Mucosa of stomach (tissue), 1 donor: ENCODE results near the gene KCNMA1.

Experiments
- H3K27me3 ChIP-seq: one replicate; pipeline ENCODE4 v1.7.0; 2013; ENCODE audit warnings: mild to moderate bottlenecking, low read length; ENCODE audit not compliant: control insufficient read depth, insufficient read depth
- H3K36me3 ChIP-seq: one replicate; pipeline ENCODE4 v1.7.0; 2013; ENCODE audit warnings: low read length; ENCODE audit not compliant: control insufficient read depth, insufficient read depth
- H3K4me1 ChIP-seq: one replicate; pipeline ENCODE4 v1.7.0; 2013; ENCODE audit warnings: mild to moderate bottlenecking, low read length; ENCODE audit not compliant: control insufficient read depth, insufficient read depth
- H3K4me3 ChIP-seq: one replicate; pipeline ENCODE4 v1.7.0; 2013; ENCODE audit warnings: low read length
- H3K9ac ChIP-seq: one replicate; pipeline ENCODE4 v1.7.0; 2013; ENCODE audit warnings: mild to moderate bottlenecking, low read length, moderate library complexity
- H3K9me3 ChIP-seq: one replicate; pipeline ENCODE4 v1.7.0; 2013; ENCODE audit warnings: mild to moderate bottlenecking, low read length, moderate library complexity; ENCODE audit not compliant: control insufficient read depth
- donor health status: Pancreatic carcinoma.

The KCNMA1 gene

GRCh38 chr10:76959111-76959510, 678.5 kb downstream of the KCNMA1 start:
- Histone ChIP-seq H3K4me1 (no peaks in the 10 kb centered on the region), H3K9me3 (no peaks in the 10 kb centered on the region), H3K27me3 (no peaks in the 10 kb centered on the region), H3K9ac (no peak overlapping the region), H3K36me3 (no peaks in the 10 kb centered on the region), H3K4me3 (no peak overlapping the region)

GRCh38 chr10:76954838-76955237, 682.8 kb downstream of the KCNMA1 start:
- Histone ChIP-seq H3K4me3 (no peak overlapping the region), H3K4me1 (no peaks in the 10 kb centered on the region), H3K36me3 (no peaks in the 10 kb centered on the region), H3K9ac (no peak overlapping the region), H3K27me3 (no peaks in the 10 kb centered on the region), H3K9me3 (no peaks in the 10 kb centered on the region)

GRCh38 chr10:76950354-76950753, 687.3 kb downstream of the KCNMA1 start:
- Histone ChIP-seq H3K4me3 (no peak overlapping the region), H3K36me3 (no peaks in the 10 kb centered on the region), H3K9ac (no peak overlapping the region), H3K9me3 (no peaks in the 10 kb centered on the region), H3K4me1 (no peaks in the 10 kb centered on the region), H3K27me3 (no peaks in the 10 kb centered on the region)

GRCh38 chr10:76946270-76946669, 691.3 kb downstream of the KCNMA1 start:
- H3K9ac ChIP-seq = no peak overlapping the region
- no peaks in the 10 kb centered on the region for H3K27me3 ChIP-seq
- H3K4me3 ChIP-seq = no peak overlapping the region
- no peaks in the 10 kb centered on the region for H3K36me3 ChIP-seq
- H3K4me1 ChIP-seq = no peaks in the 10 kb centered on the region
- H3K9me3 ChIP-seq = no peaks in the 10 kb centered on the region

GRCh38 chr10:76945166-76945565, 692.4 kb downstream of the KCNMA1 start:
- Histone ChIP-seq H3K36me3 (no peaks in the 10 kb centered on the region), H3K27me3 (no peaks in the 10 kb centered on the region), H3K4me3 (no peak overlapping the region), H3K4me1 (no peaks in the 10 kb centered on the region), H3K9ac (no peak overlapping the region), H3K9me3 (no peaks in the 10 kb centered on the region)

GRCh38 chr10:76944640-76945039, 693.0 kb downstream of the KCNMA1 start:
- H3K4me3 ChIP-seq = no peak overlapping the region
- no peaks in the 10 kb centered on the region for H3K9me3 ChIP-seq
- no peaks in the 10 kb centered on the region for H3K4me1 ChIP-seq
- H3K9ac ChIP-seq = no peak overlapping the region
- H3K27me3 ChIP-seq = no peaks in the 10 kb centered on the region
- no peaks in the 10 kb centered on the region for H3K36me3 ChIP-seq

- Histone ChIP-seq H3K4me3 (no peak overlapping the region), H3K9me3 (no peaks in the 10 kb centered on the region), H3K9ac (no peak overlapping the region), H3K27me3 (no peaks in the 10 kb centered on the region), H3K36me3 (no peaks in the 10 kb centered on the region), H3K4me1 (no peaks in the 10 kb centered on the region)
Observed at GRCh38 chr10:76942628-76943416, 694.8 kb downstream of the KCNMA1 start.

GRCh38 chr10:76939933-76940468, 697.6 kb downstream of the KCNMA1 start:
- Histone ChIP-seq H3K4me1 (no peaks in the 10 kb centered on the region), H3K36me3 (no peaks in the 10 kb centered on the region), H3K9me3 (no peaks in the 10 kb centered on the region), H3K27me3 (no peaks in the 10 kb centered on the region), H3K9ac (no peak overlapping the region), H3K4me3 (no peak overlapping the region)

GRCh38 chr10:76937181-76937600, 700.4 kb downstream of the KCNMA1 start:
- no peak overlapping the region for H3K9ac ChIP-seq
- no peaks in the 10 kb centered on the region for H3K9me3 ChIP-seq
- H3K4me1 ChIP-seq = no peaks in the 10 kb centered on the region
- H3K36me3 ChIP-seq = no peaks in the 10 kb centered on the region
- no peaks in the 10 kb centered on the region for H3K27me3 ChIP-seq
- H3K4me3 ChIP-seq = no peak overlapping the region

GRCh38 chr10:76935941-76936613, 701.5 kb downstream of the KCNMA1 start:
- Histone ChIP-seq H3K36me3 (no peaks in the 10 kb centered on the region), H3K4me3 (no peak overlapping the region), H3K9me3 (no peaks in the 10 kb centered on the region), H3K4me1 (no peaks in the 10 kb centered on the region), H3K9ac (no peak overlapping the region), H3K27me3 (no peaks in the 10 kb centered on the region)

- no peak overlapping the region for H3K4me3 ChIP-seq
- no peak overlapping the region for H3K9ac ChIP-seq
- H3K27me3 ChIP-seq = no peaks in the 10 kb centered on the region
- no peaks in the 10 kb centered on the region for H3K4me1 ChIP-seq
- H3K36me3 ChIP-seq = no peaks in the 10 kb centered on the region
- no peaks in the 10 kb centered on the region for H3K9me3 ChIP-seq
Observed at GRCh38 chr10:76928565-76928964, 709.0 kb downstream of the KCNMA1 start.

- H3K36me3 ChIP-seq = no peaks in the 10 kb centered on the region
- H3K4me3 ChIP-seq = no peak overlapping the region
- no peaks in the 10 kb centered on the region for H3K4me1 ChIP-seq
- H3K9me3 ChIP-seq = no peaks in the 10 kb centered on the region
- no peaks in the 10 kb centered on the region for H3K27me3 ChIP-seq
- H3K9ac ChIP-seq = no peak overlapping the region
Observed at GRCh38 chr10:76925636-76926405, 711.8 kb downstream of the KCNMA1 start.
